GM12891 (cell line): ENCODE results near the gene NT5C1A.

ENCODE experiments used
- POLR2A ChIP-seq: IDR thresholded peaks from 2 replicates; pipeline ENCODE4 v1.6.1; 2011; ENCODE audit warnings: low read depth, low read length, control low read depth
- POLR2AphosphoS5 ChIP-seq: IDR thresholded peaks from 2 replicates; pipeline ENCODE4 v1.6.1; 2011; ENCODE audit warnings: low read depth, low read length, control low read depth
- TAF1 ChIP-seq: IDR thresholded peaks from 2 replicates; pipeline ENCODE4 v1.6.1; 2011; ENCODE audit warnings: low read depth, low read length, control low read depth

DNA sequence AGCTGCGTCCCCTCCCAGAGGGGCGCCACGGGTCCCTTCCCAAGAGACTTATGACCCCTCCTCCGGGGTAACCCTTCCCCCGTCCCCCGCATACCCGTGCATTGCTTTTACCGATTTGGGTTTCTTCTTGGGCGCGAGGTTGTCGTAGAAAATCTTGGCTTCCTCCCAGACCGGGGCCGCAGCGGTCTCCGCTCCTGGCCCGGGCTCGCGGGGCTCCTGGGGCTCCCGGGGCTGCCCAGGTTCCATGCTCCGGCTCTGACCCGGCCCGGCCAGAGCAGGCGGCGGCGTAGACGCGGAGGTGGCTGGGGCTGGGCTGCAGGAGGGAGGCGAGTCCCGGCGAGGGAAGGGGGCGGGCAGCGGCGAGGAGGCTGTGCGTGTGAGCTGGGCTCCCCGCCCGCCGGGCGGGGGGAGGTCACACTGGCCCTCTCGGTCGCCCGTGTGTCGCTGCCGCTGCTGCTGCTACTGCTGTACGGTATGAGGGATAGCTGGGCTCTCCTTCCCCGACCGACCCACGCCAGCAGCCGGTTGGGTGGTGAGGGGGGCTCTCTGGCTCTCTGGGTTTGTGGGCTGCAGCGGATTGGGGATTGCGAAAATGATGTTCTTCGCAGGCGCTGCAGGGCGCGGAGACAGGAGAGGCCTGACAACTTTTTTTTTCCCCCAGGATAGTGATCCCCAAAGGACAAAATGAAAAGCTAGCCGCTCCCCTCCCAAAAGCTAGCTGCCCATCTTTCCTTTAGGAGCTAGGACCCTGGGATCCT, at the start of gene NT5C1A:
- TF ChIP-seq POLR2A (no peak), POLR2AphosphoS5 (no peak), TAF1 (no peak)
